Activated CD8-positive, alpha-beta T cell treated with anti-CD3 and anti-CD28 coated beads for 36 hours (primary cell): ENCODE measurements around the gene LUZP1. TPM values are rescaled to one million over a fixed set of nuclear protein-coding genes. Genes with fewer than 3 reads are reported as not detected.

ENCODE experiments used
- ATAC-seq: fragments of 200-7000 bp; cut with Tn5 transposase; one replicate; pipeline ENCODE4 v1.10.0; 2021; ENCODE audit warnings: mild to moderate bottlenecking, moderate library complexity
- CTCF ChIA-PET: fragments of 350-600 bp; sonication (Branson Sonifier 250); formaldehyde crosslinking; loops from one replicate; lab custom pipeline; 2021; ENCODE audit warnings: antibody characterized with exemption; lab: Charles Lee
- POLR2A ChIA-PET: fragments of 350-600 bp; sonication (Branson Sonifier 250); formaldehyde crosslinking; loops from one replicate; lab custom pipeline; 2021; ENCODE audit warnings: antibody characterized with exemption; lab: Charles Lee
- DNase-seq: peaks from one replicate; pipeline ENCODE4 v3.0.0-alpha.2; 2020
- H3K27ac Mint-ChIP-seq: one replicate; pipeline ENCODE4 v1.8.0; 2021; ENCODE audit warnings: mild to moderate bottlenecking, mixed read lengths
- H3K27me3 Mint-ChIP-seq: one replicate; pipeline ENCODE4 v1.8.0; 2021; ENCODE audit warnings: mixed read lengths
- H3K36me3 Mint-ChIP-seq: one replicate; pipeline ENCODE4 v1.8.0; 2021; ENCODE audit warnings: low read depth, mixed read lengths
- H3K4me1 Mint-ChIP-seq: one replicate; pipeline ENCODE4 v1.8.0; 2021; ENCODE audit warnings: low read depth, mixed read lengths
- H3K4me3 Mint-ChIP-seq: one replicate; pipeline ENCODE4 v1.8.0; 2021; ENCODE audit warnings: mild to moderate bottlenecking, moderate library complexity, mixed read lengths
- H3K9me3 Mint-ChIP-seq: one replicate; pipeline ENCODE4 v1.8.0; 2021; ENCODE audit warnings: mixed read lengths
- CTCF ChIP-seq: fragments of 200-600 bp; IDR thresholded peaks from one replicate; pipeline ENCODE4 v1.8.0; 2022; ENCODE audit warnings: antibody characterized with exemption, mild to moderate bottlenecking
- intact Hi-C: fragments of 100-400 bp; cut with micrococcal nuclease; formaldehyde crosslinking; loops from one replicate; pipeline ENCODE4 v1.10.0; 2022
- total RNA-seq, 2 experiments: library from RNA; stranded (reverse); gene quantifications; one replicate each; pipeline ENCODE4 v1.2.3, GENCODE V29; 2021

LUZP1 gene
- total RNA-seq, 2 experiments from 2014 or later = 14.9 to 16.0 TPM

DNA sequence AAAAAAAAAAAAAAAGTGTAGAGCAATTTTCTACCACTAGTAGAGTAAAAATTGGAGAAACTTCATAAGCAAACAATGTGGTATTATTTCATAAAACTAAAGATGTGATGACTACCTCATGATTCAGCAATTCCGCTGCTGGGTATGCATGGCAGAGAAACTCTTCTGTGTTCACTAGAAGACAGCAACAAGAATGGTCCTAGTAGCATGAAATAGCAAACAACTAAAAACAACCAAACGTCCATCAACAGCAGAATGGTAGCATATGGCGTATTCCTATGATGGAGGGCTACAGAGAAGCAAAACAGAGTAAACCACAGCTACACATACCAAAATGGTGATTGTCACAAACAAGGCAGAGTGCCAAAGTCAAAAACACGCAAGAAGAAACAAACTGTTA is 29.7 kb upstream of the LUZP1 start:
- no peak overlapping the region for H3K4me3 Mint-ChIP-seq
- peaks cover 4% of the 10 kb centered on the region for H3K27me3 Mint-ChIP-seq
- H3K27ac Mint-ChIP-seq = no peak overlapping the region
- TF ChIP-seq CTCF = no peak
- CTCF ChIA-PET = interaction anchor here (7.0 kb wide), 1 partner anchor 14 kb away, joined by 50 read pairs; no protein-coding TSS in a partner anchor
- DNase-seq (no peak), ATAC-seq (no peak)
- intact Hi-C loops = no loop called here
- POLR2A ChIA-PET = interaction anchor here (0.6 kb wide), 1 partner anchor 31 kb away, joined by 3 read pairs; no protein-coding TSS in a partner anchor
- no peaks in the 10 kb centered on the region for H3K9me3 Mint-ChIP-seq
- no peaks in the 10 kb centered on the region for H3K4me1 Mint-ChIP-seq
- no peaks in the 10 kb centered on the region for H3K36me3 Mint-ChIP-seq

- H3K9me3 Mint-ChIP-seq = no peaks in the 10 kb centered on the region
- ChIA-PET CTCF (interaction anchor here (1.0 to 7.0 kb wide), 3 partner anchors 13 to 98 kb away, joined by 3 to 50 read pairs (median 11); no protein-coding TSS in a partner anchor), POLR2A (no interaction called here)
- DNase-seq = no peak
- TF ChIP-seq CTCF = no peak
- H3K36me3 Mint-ChIP-seq = no peaks in the 10 kb centered on the region
- intact Hi-C loops = no loop called here
- no peak for ATAC-seq
- no peaks in the 10 kb centered on the region for H3K4me1 Mint-ChIP-seq
- peaks cover 9% of the 10 kb centered on the region for H3K27me3 Mint-ChIP-seq
- no peak overlapping the region for H3K27ac Mint-ChIP-seq
- no peak overlapping the region for H3K4me3 Mint-ChIP-seq
Observed at GRCh38 chr1:23196627-23197328, 28.1 kb upstream of the LUZP1 start.

DNA sequence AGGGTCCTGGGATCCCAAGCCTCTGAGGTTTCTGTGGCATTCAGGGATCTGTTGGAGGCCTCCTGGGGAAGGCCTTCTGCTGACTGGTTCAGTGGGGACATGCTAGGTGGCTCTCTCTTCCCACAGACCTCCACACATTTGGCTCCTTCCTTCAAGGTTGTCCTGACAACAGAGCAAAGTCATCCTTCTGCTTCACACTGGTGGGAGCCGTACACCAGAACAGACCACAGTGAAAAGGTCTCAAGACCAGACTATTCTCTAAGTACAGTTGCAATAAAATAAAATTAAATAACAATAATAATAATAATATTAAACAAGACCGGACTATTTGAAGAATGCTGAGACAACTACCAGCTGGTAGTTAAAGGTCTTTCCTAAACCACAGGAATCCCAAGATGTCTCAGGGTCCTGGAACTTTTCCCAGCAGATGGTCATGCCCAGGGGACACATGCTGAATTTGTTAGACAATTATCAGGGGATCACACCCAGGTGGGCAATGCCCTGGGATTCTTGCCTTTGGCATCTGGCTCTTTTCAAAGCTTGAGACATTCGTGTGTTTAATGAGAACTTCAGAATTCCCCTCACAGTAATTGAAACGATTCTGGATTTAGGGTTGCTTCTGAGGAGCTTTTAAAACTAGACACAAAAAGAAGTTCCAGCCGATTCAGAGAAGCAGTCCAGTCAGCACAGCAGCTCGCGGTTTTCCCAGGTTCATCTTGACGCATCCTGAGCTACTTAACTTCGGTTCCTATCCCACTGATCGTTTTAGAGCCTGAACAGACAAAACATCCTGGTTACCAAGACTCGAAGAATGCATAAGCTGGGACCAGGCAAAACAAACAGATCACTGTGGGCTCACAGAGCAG is 25.7 kb upstream of the LUZP1 start:
- ChIA-PET POLR2A (no interaction called here), CTCF (interaction anchor here (1.3 to 7.0 kb wide), 3 partner anchors 10 to 96 kb away, joined by 4 to 50 read pairs (median 11); no protein-coding TSS in a partner anchor)
- ATAC-seq (no peak), DNase-seq (no peak)
- H3K4me1 Mint-ChIP-seq = no peaks in the 10 kb centered on the region
- H3K9me3 Mint-ChIP-seq = no peaks in the 10 kb centered on the region
- H3K36me3 Mint-ChIP-seq = no peaks in the 10 kb centered on the region
- TF ChIP-seq CTCF = no peak
- intact Hi-C loops = no loop called here
- H3K4me3 Mint-ChIP-seq = no peak overlapping the region
- H3K27ac Mint-ChIP-seq = no peak overlapping the region
- H3K27me3 Mint-ChIP-seq = peaks cover 9% of the 10 kb centered on the region

DNA sequence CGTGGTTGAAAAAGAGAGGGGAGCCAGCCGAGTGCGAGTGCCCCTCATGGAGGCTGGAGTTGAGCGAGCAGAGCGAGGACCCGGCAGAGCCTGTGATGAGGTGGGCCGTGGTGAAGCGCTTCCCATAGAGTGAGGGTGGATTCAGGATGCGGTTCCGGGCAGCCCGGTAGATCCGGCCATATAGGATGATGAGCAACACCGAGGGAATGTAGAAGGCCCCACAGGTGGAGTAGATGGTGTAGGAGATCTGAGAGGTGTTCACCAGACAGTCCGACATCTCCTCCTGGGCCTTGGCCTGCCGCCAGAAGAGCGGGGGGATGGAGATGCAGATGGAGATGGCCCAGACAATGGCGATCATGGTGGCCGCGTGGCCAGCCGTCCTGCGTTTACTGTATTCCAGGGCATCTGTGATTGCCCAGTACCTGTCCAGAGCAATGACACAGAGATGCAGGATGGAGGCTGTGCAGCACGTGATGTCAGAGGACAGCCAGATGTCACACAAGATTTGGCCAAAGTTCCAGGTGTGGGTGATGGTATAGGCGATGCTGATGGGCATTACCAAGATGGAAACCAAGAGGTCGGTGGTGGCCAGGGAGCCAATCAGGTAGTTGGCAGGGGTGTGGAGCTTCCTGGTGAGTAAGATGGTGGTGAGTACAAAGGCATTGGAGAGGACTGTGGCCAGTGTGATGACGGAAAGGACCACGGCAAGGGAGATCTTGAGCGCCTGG is 24.9 kb upstream of the LUZP1 start:
- no peak for TF ChIP-seq CTCF
- intact Hi-C loops = no loop called here
- CTCF ChIA-PET = interaction anchor here (7.0 kb wide), 1 partner anchor 9 kb away, joined by 50 read pairs; no protein-coding TSS in a partner anchor
- POLR2A ChIA-PET = interaction anchor here (0.6 kb wide), 1 partner anchor 51 kb away, joined by 5 read pairs; no protein-coding TSS in a partner anchor
- no peaks in the 10 kb centered on the region for H3K36me3 Mint-ChIP-seq
- no peak overlapping the region for H3K4me3 Mint-ChIP-seq
- ATAC-seq (no peak), DNase-seq (no peak)
- H3K4me1 Mint-ChIP-seq = no peaks in the 10 kb centered on the region
- H3K27me3 Mint-ChIP-seq = peaks cover 9% of the 10 kb centered on the region
- H3K27ac Mint-ChIP-seq = no peak overlapping the region
- no peaks in the 10 kb centered on the region for H3K9me3 Mint-ChIP-seq
